Measurements from ENCODE around the gene AOC1. TPM values are rescaled to one million over a fixed set of nuclear protein-coding genes. Genes with fewer than 3 reads are reported as not detected.

The AOC1 gene
- total RNA-seq, 1 experiment from 2014 or later, result not detected

GRCh38 chr7:150876817-150877526 is 24.7 kb downstream of the AOC1 start:
- no peak overlapping the region for H3K27ac ChIP-seq (ENCODE audit: low read length)
- H3K27me3 ChIP-seq (ENCODE audit: low read length), result peaks cover 11% of the 10 kb centered on the region; the same call in 1 of the 2 replicates
- no peaks in the 10 kb centered on the region for H3K4me1 ChIP-seq (ENCODE audit: insufficient read depth, low read length)
- H3K4me3 ChIP-seq (ENCODE audit: low read length), result no peak overlapping the region
- intact Hi-C loops (cut with micrococcal nuclease), result loop anchor here (1.0 kb wide), 1 partner anchor 99 kb away; no protein-coding TSS in a partner anchor
- no peaks in the 10 kb centered on the region for H4K20me1 ChIP-seq (ENCODE audit: low read length)
- H3F3A ChIP-seq (ENCODE audit: low read length, unreplicated experiment), result no peaks in the 10 kb centered on the region
- no peaks in the 10 kb centered on the region for H3K9me3 ChIP-seq (ENCODE audit: low read length)
- TF ChIP-seq, protein P1, sequence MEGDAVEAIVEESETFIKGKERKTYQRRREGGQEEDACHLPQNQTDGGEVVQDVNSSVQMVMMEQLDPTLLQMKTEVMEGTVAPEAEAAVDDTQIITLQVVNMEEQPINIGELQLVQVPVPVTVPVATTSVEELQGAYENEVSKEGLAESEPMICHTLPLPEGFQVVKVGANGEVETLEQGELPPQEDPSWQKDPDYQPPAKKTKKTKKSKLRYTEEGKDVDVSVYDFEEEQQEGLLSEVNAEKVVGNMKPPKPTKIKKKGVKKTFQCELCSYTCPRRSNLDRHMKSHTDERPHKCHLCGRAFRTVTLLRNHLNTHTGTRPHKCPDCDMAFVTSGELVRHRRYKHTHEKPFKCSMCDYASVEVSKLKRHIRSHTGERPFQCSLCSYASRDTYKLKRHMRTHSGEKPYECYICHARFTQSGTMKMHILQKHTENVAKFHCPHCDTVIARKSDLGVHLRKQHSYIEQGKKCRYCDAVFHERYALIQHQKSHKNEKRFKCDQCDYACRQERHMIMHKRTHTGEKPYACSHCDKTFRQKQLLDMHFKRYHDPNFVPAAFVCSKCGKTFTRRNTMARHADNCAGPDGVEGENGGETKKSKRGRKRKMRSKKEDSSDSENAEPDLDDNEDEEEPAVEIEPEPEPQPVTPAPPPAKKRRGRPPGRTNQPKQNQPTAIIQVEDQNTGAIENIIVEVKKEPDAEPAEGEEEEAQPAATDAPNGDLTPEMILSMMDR (conservative IDR thresholded peaks at IDR 0.05; ENCODE audit: low read depth, low read length), result peak; percentile 72
- TF ChIP-seq EZH2phosphoT487 (IDR thresholded peaks at IDR 0.05; ENCODE audit: borderline replicate concordance, low read length), result no peak
- H3K9me2 ChIP-seq (replicated peaks; ENCODE audit: low read length), result no peaks in the 10 kb centered on the region
- CTCF ChIA-PET, result interaction anchor here (1.0 to 1.3 kb wide), 2 partner anchors 10 to 138 kb away, joined by 3 to 6 read pairs; no protein-coding TSS in a partner anchor
- DNase-seq (peak; percentile 72), ATAC-seq (peak; percentile 60)
- H3K9ac ChIP-seq (ENCODE audit: low read length), result no peak overlapping the region
- H3K36me3 ChIP-seq (ENCODE audit: low read depth, low read length), result no peaks in the 10 kb centered on the region
- H3K4me2 ChIP-seq (ENCODE audit: low read length), result no peak overlapping the region
- no TSS peak for BruUV-seq (replicated peaks)
- H2AFZ ChIP-seq (ENCODE audit: low read length), result no peak overlapping the region
- H3K79me2 ChIP-seq (ENCODE audit: low read length), result no peaks in the 10 kb centered on the region
- POLR2A ChIA-PET (ENCODE audit: unreplicated experiment), result no interaction called here

- ChIA-PET POLR2A (ENCODE audit: unreplicated experiment) (no interaction called here), CTCF (interaction anchor here (1.2 to 1.3 kb wide), 2 partner anchors 21 to 139 kb away, joined by 3 to 6 read pairs; no protein-coding TSS in a partner anchor)
- Histone ChIP-seq H3F3A (ENCODE audit: low read length, unreplicated experiment) (no peaks in the 10 kb centered on the region), H3K4me2 (ENCODE audit: low read length) (no peak overlapping the region), H4K20me1 (ENCODE audit: low read length) (no peaks in the 10 kb centered on the region), H3K9me3 (ENCODE audit: low read length) (no peaks in the 10 kb centered on the region), H3K79me2 (ENCODE audit: low read length) (no peaks in the 10 kb centered on the region), H3K36me3 (ENCODE audit: low read depth, low read length) (no peaks in the 10 kb centered on the region), H3K4me3 (ENCODE audit: low read length) (no peak overlapping the region), H3K4me1 (ENCODE audit: insufficient read depth, low read length) (no peaks in the 10 kb centered on the region), H3K9ac (ENCODE audit: low read length) (no peak overlapping the region), H3K27me3 (ENCODE audit: low read length) (peaks cover 11% of the 10 kb centered on the region; the same call in 1 of the 2 replicates), H2AFZ (ENCODE audit: low read length) (no peak overlapping the region), H3K27ac (ENCODE audit: low read length) (no peak overlapping the region), H3K9me2 (replicated peaks; ENCODE audit: low read length) (no peaks in the 10 kb centered on the region)
- DNase-seq, result no peak
- no peak for TF ChIP-seq EZH2 (IDR thresholded peaks at IDR 0.05; ENCODE audit: low read length, unreplicated experiment)
- no TSS peak for BruUV-seq (replicated peaks)
- intact Hi-C loops (cut with micrococcal nuclease), result loop anchor here (1.0 kb wide), 1 partner anchor 99 kb away; no protein-coding TSS in a partner anchor
- no peak for ATAC-seq
Observed at GRCh38 chr7:150877536-150877935, 25.2 kb downstream of the AOC1 start.

DNA sequence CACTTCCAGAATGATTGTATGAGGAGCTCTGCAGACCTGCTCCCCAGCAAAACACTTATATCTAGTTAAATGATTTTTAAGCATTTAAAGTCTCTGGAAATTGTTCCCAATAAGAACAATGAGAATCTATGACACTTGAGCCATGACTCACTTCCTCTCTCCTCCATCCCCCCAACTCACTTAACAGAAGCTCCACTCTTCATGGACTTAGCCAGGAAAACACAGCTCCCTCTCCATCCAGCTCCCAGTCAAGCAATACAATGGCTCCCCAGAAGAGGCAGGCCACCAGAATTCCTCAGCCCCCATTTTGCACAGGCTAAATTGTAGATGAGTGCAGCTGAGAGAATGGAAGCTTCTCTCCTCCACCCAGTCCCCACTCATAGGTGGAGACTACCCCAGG is 27.0 kb downstream of the AOC1 start:
- H3K4me3 ChIP-seq (ENCODE audit: low read length), result no peak overlapping the region
- no peak overlapping the region for H3K4me2 ChIP-seq (ENCODE audit: low read length)
- H3K79me2 ChIP-seq (ENCODE audit: low read length), result no peaks in the 10 kb centered on the region
- H3K27ac ChIP-seq (ENCODE audit: low read length), result no peak overlapping the region
- BruUV-seq (replicated peaks), result no TSS peak
- no peak overlapping the region for H3K9ac ChIP-seq (ENCODE audit: low read length)
- no peaks in the 10 kb centered on the region for H4K20me1 ChIP-seq (ENCODE audit: low read length)
- H3K9me2 ChIP-seq (replicated peaks; ENCODE audit: low read length), result no peaks in the 10 kb centered on the region
- ChIA-PET CTCF (no interaction called here), POLR2A (ENCODE audit: unreplicated experiment) (no interaction called here)
- peaks cover 22% of the 10 kb centered on the region; the same call in 1 of the 2 replicates for H3K27me3 ChIP-seq (ENCODE audit: low read length)
- no peaks in the 10 kb centered on the region for H3K9me3 ChIP-seq (ENCODE audit: low read length)
- TF ChIP-seq, protein P1 (conservative IDR thresholded peaks at IDR 0.05; ENCODE audit: low read depth, low read length), result no peak
- TF ChIP-seq EZH2 (IDR thresholded peaks at IDR 0.05; ENCODE audit: low read length, unreplicated experiment) (no peak), EZH2phosphoT487 (IDR thresholded peaks at IDR 0.05; ENCODE audit: borderline replicate concordance, low read length) (no peak)
- H3K36me3 ChIP-seq (ENCODE audit: low read depth, low read length), result no peaks in the 10 kb centered on the region
- intact Hi-C loops (cut with micrococcal nuclease), result no loop called here
- H3F3A ChIP-seq (ENCODE audit: low read length, unreplicated experiment), result no peaks in the 10 kb centered on the region
- ATAC-seq (no peak), DNase-seq (peak; percentile 4)
- no peaks in the 10 kb centered on the region for H3K4me1 ChIP-seq (ENCODE audit: insufficient read depth, low read length)
- H2AFZ ChIP-seq (ENCODE audit: low read length), result no peak overlapping the region

Measured in PC-3 (cell line).